Measurements from ENCODE around the gene ZNF776.

The ZNF776 gene

GRCh38 chr19:57807541-57807940 lies 60.9 kb downstream of the ZNF776 start:
- DNase-seq (ENCODE audit: low spot score): no peak
- TF ChIP-seq CTCF (IDR thresholded peaks at IDR 0.05; ENCODE audit: borderline replicate concordance, control extremely low read depth, extremely low read depth, insufficient read depth, missing control alignments): no peak
- in situ Hi-C loops (cut with MboI; ENCODE audit: low sequenced_read_pairs, unreplicated experiment): no loop called here
